IPS-NIHi7 (cell line): Measurements from ENCODE around the gene SLC17A7.
"Not testable (repeated sequence)": the region's sequence is repeated elsewhere in the genome, so short reads cannot be mapped to it uniquely, and the experiment has no call there.

Source experiments
- DNase-seq: peaks from one replicate; pipeline ENCODE4 v3.0.0; 2012; ENCODE audit warnings: mixed read lengths; ENCODE audit errors: extremely low spot score

SLC17A7 gene

GRCh38 chr19:49441210-49441959 lies at the start of gene SLC17A7:
TSS of gene SLC17A7 (minus strand) at chr19:49441527. CDS start at chr19:49441379, 148 bp downstream.
- DNase-seq, result peak; percentile 70

GRCh38 chr19:49490287-49491029 lies 49.1 kb upstream of the SLC17A7 start:
- no peak for DNase-seq

GRCh38 chr19:49489601-49490167 lies 48.4 kb upstream of the SLC17A7 start:
- DNase-seq, result no peak

DNA sequence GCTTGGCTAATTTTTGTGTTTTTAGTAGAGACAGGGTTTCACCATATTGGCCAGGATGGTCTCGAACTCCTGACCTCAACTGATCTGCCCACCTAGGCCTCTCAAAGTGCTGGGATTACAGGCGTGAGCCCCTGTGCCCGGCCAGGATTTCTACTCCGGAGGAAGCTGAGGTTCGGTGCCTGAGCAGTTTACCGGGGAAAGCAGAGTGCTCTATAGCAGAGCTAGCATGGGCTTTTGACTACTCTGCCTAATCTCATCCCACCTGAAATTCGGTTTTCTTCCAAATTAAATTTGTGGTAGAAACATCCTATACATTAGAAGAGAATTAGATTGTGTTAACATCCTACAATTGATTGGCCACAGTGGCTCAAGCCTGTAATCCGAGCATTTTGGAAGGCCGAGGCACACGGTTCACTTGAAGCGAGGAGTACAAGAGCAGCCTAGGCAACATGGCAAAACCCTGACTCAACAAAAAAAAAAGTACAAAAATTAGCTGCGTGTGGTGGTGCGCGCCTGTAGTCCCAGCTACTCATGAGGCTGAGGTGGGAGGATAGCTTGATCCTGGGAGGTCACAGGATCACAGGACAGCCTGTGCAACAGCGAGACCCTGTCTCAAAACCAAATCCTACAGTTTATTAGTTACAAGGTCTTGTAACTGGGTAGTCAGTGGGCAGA lies 47.7 kb upstream of the SLC17A7 start:
- no peak for DNase-seq

GRCh38 chr19:49488046-49488862 lies 46.9 kb upstream of the SLC17A7 start:
- DNase-seq, result no peak

- DNase-seq, result peak; percentile 96
These were observed 46.1 kb upstream of the SLC17A7 start, which contains the start of gene RPL13A for GRCh38 chr19:49487277-49488045. TSS of gene RPL13A (plus strand) at chr19:49487608. CDS start at chr19:49487630, 22 bp downstream.

GRCh38 chr19:49486710-49487276 lies 45.5 kb upstream of the SLC17A7 start:
- DNase-seq, result no peak

DNA sequence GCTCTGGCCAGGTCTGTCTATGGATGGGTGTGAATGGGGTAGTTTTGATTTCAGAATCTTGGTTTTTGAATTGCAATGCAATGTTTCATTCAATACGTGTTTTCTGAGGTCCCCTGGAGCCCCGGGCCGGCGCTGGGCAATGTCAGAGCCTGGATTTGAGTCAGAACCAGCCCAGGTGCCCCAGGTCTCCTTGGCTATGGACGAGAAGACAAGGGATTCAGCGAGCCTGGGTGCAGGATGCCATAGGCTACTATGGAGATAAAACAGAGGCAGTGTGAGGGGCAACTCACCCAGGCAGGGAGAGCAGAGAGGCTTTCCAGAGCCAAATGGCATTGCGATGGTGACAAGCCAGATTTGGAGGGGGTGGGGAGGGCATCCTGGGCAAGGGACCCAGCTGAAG lies 44.9 kb upstream of the SLC17A7 start:
- DNase-seq, result no peak

DNA sequence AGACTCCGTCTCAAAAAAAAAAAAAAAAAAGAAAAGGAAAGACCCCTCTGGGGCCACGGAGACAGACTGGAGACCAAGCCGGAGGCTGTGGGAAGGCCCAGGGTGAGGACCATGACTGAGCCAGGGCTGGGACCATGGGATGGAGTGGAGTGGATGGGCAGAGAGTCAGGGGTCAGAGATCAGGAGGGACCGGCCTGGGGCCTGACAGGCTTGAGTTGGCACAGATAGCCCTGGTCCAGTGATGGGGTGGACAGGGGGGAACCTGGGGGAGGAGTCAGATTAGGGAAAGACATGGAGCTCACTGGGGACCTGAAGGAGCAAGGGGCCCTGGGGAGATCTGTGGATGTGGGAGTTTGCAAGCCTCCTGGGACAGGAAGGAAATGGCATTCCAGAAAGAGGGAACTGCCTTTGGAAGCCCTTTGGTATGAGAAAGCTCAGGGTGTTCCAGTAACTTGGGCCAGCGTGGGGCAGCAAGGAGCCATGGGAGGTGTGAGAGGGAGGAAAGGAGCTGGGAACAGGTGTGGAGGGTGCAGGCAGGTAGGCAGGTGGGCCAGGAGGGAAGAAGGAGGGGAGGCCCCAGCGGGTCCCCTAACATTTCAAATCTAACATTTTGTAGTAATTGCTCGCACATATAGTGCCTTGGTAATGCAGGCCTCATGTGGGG lies 39.8 kb upstream of the SLC17A7 start:
- DNase-seq, result no peak

GRCh38 chr19:49479975-49480628 lies 38.8 kb upstream of the SLC17A7 start:
- no peak for DNase-seq

DNA sequence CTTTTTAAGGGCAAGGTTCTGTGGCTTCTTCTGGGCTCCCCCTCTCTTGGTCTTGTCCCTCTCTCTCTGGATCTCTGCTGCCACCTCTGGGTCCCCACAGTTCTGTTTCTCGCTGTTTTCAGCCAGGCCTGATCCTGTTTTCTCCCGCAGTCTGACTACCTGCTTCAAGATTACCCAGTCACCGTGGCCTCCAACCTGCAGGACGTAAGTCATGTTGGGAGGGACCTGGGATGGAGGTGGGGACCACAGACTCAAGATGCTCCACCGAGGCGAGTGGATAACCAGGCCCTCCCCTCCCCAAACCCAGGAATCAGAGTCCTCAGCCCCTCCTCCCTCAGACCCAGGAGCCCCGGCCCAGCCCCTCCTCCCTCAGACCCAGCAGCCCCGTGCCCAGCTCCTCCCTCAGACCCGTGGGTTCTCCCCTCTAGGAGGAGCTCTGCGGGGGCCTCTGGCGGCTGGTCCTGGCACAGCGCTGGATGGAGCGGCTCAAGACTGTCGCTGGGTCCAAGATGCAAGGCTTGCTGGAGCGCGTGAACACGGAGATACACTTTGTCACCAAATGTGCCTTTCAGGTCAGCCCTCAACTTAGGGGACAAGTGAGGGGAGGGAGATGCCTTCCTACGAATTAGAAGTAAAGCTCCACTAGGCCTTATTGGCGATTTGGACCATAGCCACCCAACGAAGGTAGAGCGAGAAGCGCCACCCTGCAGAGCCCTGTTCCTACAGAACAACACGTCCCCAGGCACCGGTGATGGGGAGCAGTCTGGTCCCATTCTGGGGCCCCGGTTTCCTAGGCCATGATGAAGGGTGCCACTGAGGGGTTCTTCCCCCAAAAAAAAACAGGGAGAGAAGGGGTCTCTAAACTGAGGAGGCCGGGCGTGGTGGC lies 34.9 kb upstream of the SLC17A7 start:
- DNase-seq, result peak; percentile 85

- no peak for DNase-seq
These were observed 34.0 kb upstream of the SLC17A7 start for GRCh38 chr19:49475191-49475917.

GRCh38 chr19:49474542-49474924 lies 33.2 kb upstream of the SLC17A7 start:
- no peak for DNase-seq

DNA sequence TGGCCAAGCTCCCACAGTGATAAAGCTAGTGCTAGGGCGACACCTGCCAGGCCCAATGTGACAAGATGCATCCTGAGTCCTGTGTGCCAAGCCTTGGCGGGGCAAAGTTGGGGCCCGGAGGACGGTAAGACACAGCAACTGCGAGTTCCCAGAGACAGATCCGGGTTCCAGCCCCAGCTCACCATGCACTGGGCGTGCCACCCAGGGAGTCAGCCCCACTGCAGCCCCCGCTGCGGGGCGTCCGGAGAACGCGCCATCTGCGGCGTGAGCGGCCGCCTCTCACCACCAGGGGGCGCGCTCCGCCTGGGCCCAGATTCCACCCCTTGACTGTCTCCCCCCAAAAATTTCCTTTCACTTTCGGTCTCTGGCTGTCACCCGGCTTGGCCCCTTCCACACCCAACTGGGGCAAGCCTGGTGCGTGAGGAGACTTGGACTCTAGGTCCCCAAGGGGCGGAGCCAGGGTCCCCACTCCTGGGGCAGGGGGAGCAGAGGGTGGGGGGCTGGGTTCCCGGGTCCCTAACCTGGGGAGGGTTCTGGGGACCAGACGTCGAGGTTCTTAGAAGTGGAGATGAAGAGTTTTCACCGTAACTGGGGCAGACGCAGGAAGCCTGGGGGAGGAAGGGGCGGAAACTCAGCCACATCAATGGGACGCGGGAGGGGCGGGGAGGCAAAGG lies 32.7 kb upstream of the SLC17A7 start, which contains the start of gene FLT3LG:
Gene FLT3LG, plus strand, starts transcription at position 348 of the 674 bp plus-strand sequence. CDS start 425 bp downstream, outside the sequence.
- peak; percentile 80 for DNase-seq

DNA sequence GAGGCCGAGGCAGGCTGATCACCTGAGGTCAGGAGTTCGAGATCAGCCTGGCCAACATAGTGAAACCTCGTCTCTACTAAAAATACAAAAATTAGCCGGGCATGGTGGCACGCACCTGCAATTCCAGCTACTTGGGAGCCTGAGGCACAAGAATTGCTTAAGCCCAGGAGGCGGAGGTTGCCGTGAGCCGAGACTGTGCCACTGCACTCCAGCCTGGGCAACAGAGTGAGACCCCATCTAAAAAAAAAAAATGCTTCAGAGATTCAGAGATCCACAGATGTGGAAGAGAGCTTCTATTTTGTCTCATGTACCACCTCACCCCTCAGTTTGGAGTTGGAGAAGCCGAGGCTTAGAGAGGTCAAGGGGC lies 32.2 kb upstream of the SLC17A7 start:
- DNase-seq, result not testable (repeated sequence)

DNA sequence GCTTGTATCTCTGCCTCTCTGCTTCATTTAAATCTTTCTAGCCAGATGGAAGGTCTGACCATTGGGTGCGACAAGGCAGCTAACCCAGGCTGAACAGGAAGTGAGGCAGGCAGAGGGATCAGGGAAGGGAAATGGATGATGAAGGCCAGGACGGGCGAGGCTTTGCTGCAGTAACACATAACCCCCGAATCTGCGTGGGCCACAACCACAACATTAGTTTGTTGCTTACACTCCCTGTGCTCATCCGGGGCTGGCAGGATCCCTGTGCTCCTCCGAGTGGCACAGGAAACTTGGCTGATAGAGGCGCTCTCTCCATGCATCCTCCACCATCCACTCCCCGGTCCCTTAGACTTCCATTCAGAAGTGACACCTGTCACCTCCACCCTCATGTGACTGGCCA lies 31.6 kb upstream of the SLC17A7 start:
- no peak for DNase-seq

- no peak for DNase-seq
These were observed 29.3 kb upstream of the SLC17A7 start for GRCh38 chr19:49470615-49470978.
